Measurements from ENCODE around the gene DGKI. TPM values are rescaled to one million over a fixed set of nuclear protein-coding genes. Genes with fewer than 3 reads are reported as not detected.

DGKI gene
- total RNA-seq, 1 donor from 2014 or later, result 3.1 TPM

GRCh38 chr7:137670222-137671064, 176.3 kb downstream of the DGKI start:
- no peak overlapping the region for H3K4me3 Mint-ChIP-seq (ENCODE audit: unreplicated experiment)
- H3K27ac Mint-ChIP-seq (ENCODE audit: unreplicated experiment), result peak overlapping the region; percentile 72
- peaks cover 47% of the 10 kb centered on the region for H3K4me1 Mint-ChIP-seq (ENCODE audit: unreplicated experiment)
- H3K27me3 Mint-ChIP-seq (ENCODE audit: unreplicated experiment), result no peaks in the 10 kb centered on the region
- no peaks in the 10 kb centered on the region for H3K9me3 Mint-ChIP-seq (ENCODE audit: unreplicated experiment)
- no peak for DNase-seq (ENCODE audit: extremely low spot score, unreplicated experiment)
- no peaks in the 10 kb centered on the region for H3K36me3 Mint-ChIP-seq (ENCODE audit: unreplicated experiment)
- TF ChIP-seq CTCF (IDR thresholded peaks at IDR 0.05), result no peak

- Mint-ChIP-seq H3K9me3 (ENCODE audit: unreplicated experiment) (no peaks in the 10 kb centered on the region), H3K27ac (ENCODE audit: unreplicated experiment) (no peak overlapping the region), H3K36me3 (ENCODE audit: unreplicated experiment) (no peaks in the 10 kb centered on the region), H3K4me3 (ENCODE audit: unreplicated experiment) (no peak overlapping the region), H3K27me3 (ENCODE audit: unreplicated experiment) (no peaks in the 10 kb centered on the region), H3K4me1 (ENCODE audit: unreplicated experiment) (peaks cover 49% of the 10 kb centered on the region)
- no peak for TF ChIP-seq CTCF (IDR thresholded peaks at IDR 0.05)
- DNase-seq (ENCODE audit: extremely low spot score, unreplicated experiment), result no peak
These were observed 177.1 kb downstream of the DGKI start for GRCh38 chr7:137669706-137670105.

DNA sequence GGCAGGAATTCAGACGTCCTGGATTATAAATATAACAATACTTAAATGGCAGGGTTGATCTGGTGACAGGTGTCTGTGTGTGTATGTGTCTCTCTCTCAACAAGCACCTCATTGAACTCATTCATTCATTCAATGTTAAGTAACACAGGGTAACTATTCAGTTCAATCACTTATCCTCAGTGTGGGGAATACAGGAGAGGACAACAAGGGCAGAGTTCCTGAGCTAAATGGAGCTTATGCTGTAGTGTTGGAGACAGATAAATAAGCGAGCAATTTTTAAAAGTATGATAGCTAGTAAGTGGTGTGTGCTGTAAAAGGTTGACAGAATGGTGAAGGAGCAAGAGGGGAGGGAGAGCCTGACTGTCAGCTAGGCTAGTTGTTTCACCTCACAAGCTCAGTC, 178.4 kb downstream of the DGKI start:
- Mint-ChIP-seq H3K4me3 (ENCODE audit: unreplicated experiment) (no peak overlapping the region), H3K4me1 (ENCODE audit: unreplicated experiment) (peaks cover 50% of the 10 kb centered on the region), H3K27ac (ENCODE audit: unreplicated experiment) (peak overlapping the region; percentile 79), H3K27me3 (ENCODE audit: unreplicated experiment) (no peaks in the 10 kb centered on the region), H3K36me3 (ENCODE audit: unreplicated experiment) (peaks cover 2% of the 10 kb centered on the region), H3K9me3 (ENCODE audit: unreplicated experiment) (no peaks in the 10 kb centered on the region)
- no peak for DNase-seq (ENCODE audit: extremely low spot score, unreplicated experiment)
- no peak for TF ChIP-seq CTCF (IDR thresholded peaks at IDR 0.05)

DNA sequence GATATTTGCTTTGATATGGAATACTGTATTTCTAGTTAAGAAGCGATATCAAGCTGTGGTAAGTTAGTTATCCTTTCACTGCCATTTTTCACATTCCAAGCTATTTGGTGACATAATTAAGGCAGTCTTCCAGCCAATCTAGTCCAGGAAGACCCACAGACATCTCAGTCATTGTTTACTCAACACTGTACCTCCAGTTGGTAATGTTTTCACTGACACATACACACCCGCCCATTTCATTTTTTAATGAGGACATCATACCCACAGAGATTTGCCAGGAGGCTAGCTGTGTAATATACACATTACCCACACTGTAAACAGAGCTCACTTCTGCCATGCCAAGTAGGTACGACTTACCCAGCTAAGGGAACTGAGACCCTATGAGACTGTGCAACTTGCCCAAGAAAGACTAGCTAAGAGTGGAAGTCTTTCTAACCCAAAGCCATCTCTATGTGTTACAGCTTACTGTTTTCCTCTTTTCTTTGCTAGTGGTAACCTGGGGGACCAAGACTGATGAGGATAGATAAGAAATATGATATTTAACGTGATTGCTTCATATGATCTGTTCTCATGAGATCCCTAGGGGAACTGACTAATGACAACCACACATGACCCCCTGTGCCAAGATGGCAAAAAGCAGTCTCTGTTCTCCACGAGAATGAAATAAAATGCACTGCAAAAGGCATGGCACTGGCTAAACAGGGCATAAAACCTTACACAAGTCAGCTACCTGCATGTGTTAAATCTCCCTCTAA, 179.0 kb downstream of the DGKI start:
- Mint-ChIP-seq H3K9me3 (ENCODE audit: unreplicated experiment) (no peaks in the 10 kb centered on the region), H3K4me1 (ENCODE audit: unreplicated experiment) (peaks cover 50% of the 10 kb centered on the region), H3K27me3 (ENCODE audit: unreplicated experiment) (no peaks in the 10 kb centered on the region), H3K4me3 (ENCODE audit: unreplicated experiment) (no peak overlapping the region), H3K36me3 (ENCODE audit: unreplicated experiment) (peaks cover 2% of the 10 kb centered on the region), H3K27ac (ENCODE audit: unreplicated experiment) (peak overlapping the region; percentile 79)
- no peak for DNase-seq (ENCODE audit: extremely low spot score, unreplicated experiment)
- no peak for TF ChIP-seq CTCF (IDR thresholded peaks at IDR 0.05)

GRCh38 chr7:137664846-137665245, 181.9 kb downstream of the DGKI start:
- H3K27me3 Mint-ChIP-seq (ENCODE audit: unreplicated experiment), result no peaks in the 10 kb centered on the region
- peaks cover 36% of the 10 kb centered on the region for H3K4me1 Mint-ChIP-seq (ENCODE audit: unreplicated experiment)
- TF ChIP-seq CTCF (IDR thresholded peaks at IDR 0.05), result no peak

More at GRCh38 chr7:137664846-137665245, 181.9 kb downstream of the DGKI start:
- Mint-ChIP-seq H3K36me3 (ENCODE audit: unreplicated experiment) (peaks cover 2% of the 10 kb centered on the region), H3K27ac (ENCODE audit: unreplicated experiment) (no peak overlapping the region), H3K9me3 (ENCODE audit: unreplicated experiment) (no peaks in the 10 kb centered on the region), H3K4me3 (ENCODE audit: unreplicated experiment) (no peak overlapping the region)
- no peak for DNase-seq (ENCODE audit: extremely low spot score, unreplicated experiment)

All from osteocyte (in vitro differentiated cells).